HTERT RPE-1 (cell line): Measurements from ENCODE around the gene SGK1.
"Not testable (repeated sequence)": the region's sequence is repeated elsewhere in the genome, so short reads cannot be mapped to it uniquely, and the experiment has no call there.

Experiments
- in situ Hi-C: fragments of 300-500 bp; cut with MboI; formaldehyde crosslinking; loops from 4 replicates; pipeline ENCODE4 v1.14.3; 2020; ENCODE audit warnings: low sequenced_read_pairs

Gene SGK1

GRCh38 chr6:134307075-134307474, 10.8 kb downstream of the SGK1 start:
- in situ Hi-C loops, result no loop called here

- in situ Hi-C loops, result not testable (repeated sequence)
Observed at GRCh38 chr6:134304381-134304780, 13.5 kb downstream of the SGK1 start.

GRCh38 chr6:134303891-134304290, 14.0 kb downstream of the SGK1 start:
- in situ Hi-C loops, result no loop called here

- in situ Hi-C loops, result no loop called here
Observed at GRCh38 chr6:134299236-134299635, 18.7 kb downstream of the SGK1 start.

GRCh38 chr6:134296762-134297161, 21.1 kb downstream of the SGK1 start:
- in situ Hi-C loops, result no loop called here

- in situ Hi-C loops, result no loop called here
Observed at GRCh38 chr6:134295953-134296553, 21.9 kb downstream of the SGK1 start.

GRCh38 chr6:134293659-134294161, 24.2 kb downstream of the SGK1 start:
- in situ Hi-C loops, result no loop called here

GRCh38 chr6:134291156-134291555, 26.8 kb downstream of the SGK1 start:
- in situ Hi-C loops, result no loop called here

GRCh38 chr6:134289204-134289575, 28.7 kb downstream of the SGK1 start:
- in situ Hi-C loops, result no loop called here

GRCh38 chr6:134288538-134289203, 29.2 kb downstream of the SGK1 start:
- in situ Hi-C loops, result no loop called here

GRCh38 chr6:134287859-134288537, 29.9 kb downstream of the SGK1 start:
- in situ Hi-C loops, result no loop called here

- in situ Hi-C loops, result no loop called here
Observed at GRCh38 chr6:134282816-134283215, 35.1 kb downstream of the SGK1 start.

- in situ Hi-C loops, result no loop called here
Observed at GRCh38 chr6:134281388-134281787, 36.5 kb downstream of the SGK1 start.

- in situ Hi-C loops, result no loop called here
Observed at GRCh38 chr6:134278000-134278399, 39.9 kb downstream of the SGK1 start.

- in situ Hi-C loops, result not testable (repeated sequence)
Observed at GRCh38 chr6:134276891-134277377, 41.0 kb downstream of the SGK1 start.

GRCh38 chr6:134272374-134272773, 45.5 kb downstream of the SGK1 start:
- in situ Hi-C loops, result no loop called here

- in situ Hi-C loops, result no loop called here
Observed at GRCh38 chr6:134267917-134268361, 50.0 kb downstream of the SGK1 start.

GRCh38 chr6:134266776-134267175, 51.1 kb downstream of the SGK1 start:
- in situ Hi-C loops, result no loop called here

GRCh38 chr6:134261766-134262165, 56.1 kb downstream of the SGK1 start:
- in situ Hi-C loops, result no loop called here

- in situ Hi-C loops, result no loop called here
Observed at GRCh38 chr6:134258849-134259306, 59.0 kb downstream of the SGK1 start.

- in situ Hi-C loops, result no loop called here
Observed at GRCh38 chr6:134257516-134257915, 60.4 kb downstream of the SGK1 start.

- in situ Hi-C loops, result no loop called here
Observed at GRCh38 chr6:134256862-134257261, 61.0 kb downstream of the SGK1 start.
